ENCODE data around the gene AVPR2.

Gene AVPR2

GRCh38 chrX:153886915-153887314, 17.6 kb upstream of the AVPR2 start:
- no peak for DNase-seq

- DNase-seq = no peak
These were observed 17.1 kb upstream of the AVPR2 start for GRCh38 chrX:153887385-153887784.

- DNase-seq = no peak
These were observed 16.1 kb upstream of the AVPR2 start for GRCh38 chrX:153888344-153888743.

GRCh38 chrX:153889123-153889522, 15.3 kb upstream of the AVPR2 start:
- DNase-seq = no peak

- DNase-seq = no peak
These were observed 6.6 kb upstream of the AVPR2 start for GRCh38 chrX:153897899-153898298.

- no peak for DNase-seq
These were observed 3.4 kb upstream of the AVPR2 start for GRCh38 chrX:153900831-153901752.

- no peak for DNase-seq
These were observed 2.7 kb upstream of the AVPR2 start for GRCh38 chrX:153901753-153902140.

- DNase-seq = no peak
These were observed 2.1 kb upstream of the AVPR2 start for GRCh38 chrX:153902385-153902784.

- no peak for DNase-seq
These were observed 1.1 kb upstream of the AVPR2 start for GRCh38 chrX:153903238-153903980.

- DNase-seq = no peak
These were observed 1.1 kb downstream of the AVPR2 start for GRCh38 chrX:153905481-153906095.

GRCh38 chrX:153906126-153906917, 1.8 kb downstream of the AVPR2 start:
- DNase-seq = no peak

GRCh38 chrX:153907456-153907855, 3.0 kb downstream of the AVPR2 start:
- DNase-seq = no peak

- no peak for DNase-seq
These were observed 3.9 kb downstream of the AVPR2 start for GRCh38 chrX:153908219-153908860.

- DNase-seq = no peak
These were observed 4.8 kb downstream of the AVPR2 start for GRCh38 chrX:153909024-153909979.

GRCh38 chrX:153909980-153910360, 5.5 kb downstream of the AVPR2 start:
- DNase-seq = no peak

- no peak for DNase-seq
These were observed 6.0 kb downstream of the AVPR2 start for GRCh38 chrX:153910446-153910845.

GRCh38 chrX:153911798-153912197, 7.3 kb downstream of the AVPR2 start:
- DNase-seq = no peak

- no peak for DNase-seq
These were observed 8.7 kb downstream of the AVPR2 start for GRCh38 chrX:153913211-153913610.

- DNase-seq = no peak
These were observed 9.2 kb downstream of the AVPR2 start for GRCh38 chrX:153913701-153914100.

GRCh38 chrX:153917869-153918268, 13.4 kb downstream of the AVPR2 start:
- no peak for DNase-seq

GRCh38 chrX:153919281-153919680, 14.8 kb downstream of the AVPR2 start:
- no peak for DNase-seq
